B cell (primary cell): ENCODE results near the gene GRK6. TPM values are rescaled to one million over a fixed set of nuclear protein-coding genes. Genes with fewer than 3 reads are reported as not detected.
"Not testable (repeated sequence)": the region's sequence is repeated elsewhere in the genome, so short reads cannot be mapped to it uniquely, and the experiment has no call there.

Source experiments
- ATAC-seq: fragments of 200-7000 bp; cut with Tn5 transposase; one replicate; pipeline ENCODE4 v1.10.0; 2021; ENCODE audit warnings: low read depth, mild to moderate bottlenecking, moderate number of reproducible peaks, moderate library complexity
- CTCF ChIA-PET: fragments of 350-600 bp; sonication (Branson Sonifier 250); formaldehyde crosslinking; loops from one replicate; lab custom pipeline; 2021; ENCODE audit warnings: antibody characterized with exemption, inconsistent platforms; lab: Charles Lee
- POLR2A ChIA-PET: fragments of 350-600 bp; sonication (Branson Sonifier 250); formaldehyde crosslinking; loops from one replicate; lab custom pipeline; 2021; ENCODE audit warnings: antibody characterized with exemption; lab: Charles Lee
- DNase-seq: peaks from one replicate; pipeline ENCODE4 v3.0.0; 2013
- H2AFZ ChIP-seq: 2 replicates; pipeline ENCODE4 v1.6.1; 2012; ENCODE audit warnings: mild to moderate bottlenecking, low read depth, low read length; ENCODE audit not compliant: insufficient read depth, poor library complexity, severe bottlenecking
- H3K27ac ChIP-seq, 2 donors: 1 replicate in 1 of 2; 2 replicates in 1 of 2; pipeline ENCODE4 v1.5.1; 2012 to 2013; ENCODE audit warnings: low read length in 2 of 2, mild to moderate bottlenecking in 2 of 2, moderate library complexity in 1 of 2
- H3K27me3 ChIP-seq, 4 experiments: fragments of 200-600 bp in 1 of 4; sonication (generic) in 1 of 4; replicated peaks in 1 of 4; 1 replicate in 2 of 4; 2 replicates in 2 of 4; pipeline versions ENCODE4 v1.6.1 to v1.7.0; 2013 to 2016; ENCODE audit warnings: low read length in 3 of 4, mild to moderate bottlenecking in 2 of 4, mixed read lengths in 1 of 4, moderate library complexity in 1 of 4; ENCODE audit not compliant: insufficient read depth in 4 of 4, control insufficient read depth in 3 of 4; ENCODE audit errors: control extremely low read depth in 1 of 4
- H3K36me3 ChIP-seq, 2 experiments: replicated peaks in 1 of 2; 1 replicate in 1 of 2; 2 replicates in 1 of 2; pipeline versions ENCODE4 v1.6.1 to v1.7.1; 2013; ENCODE audit warnings: low read length in 1 of 2; ENCODE audit not compliant: insufficient read depth in 2 of 2, control insufficient read depth in 1 of 2; ENCODE audit errors: control extremely low read depth in 1 of 2, extremely low read depth in 1 of 2
- H3K4me1 ChIP-seq, 2 donors: fragments of 200-600 bp in 1 of 2; sonication (generic) in 1 of 2; 1 replicate in 1 of 2; 2 replicates in 1 of 2; pipeline versions ENCODE4 v1.5.1 to v1.6.1; 2013 to 2017; ENCODE audit warnings: low read length in 2 of 2; ENCODE audit not compliant: control insufficient read depth in 2 of 2, insufficient read depth in 2 of 2
- H3K4me2 ChIP-seq: replicated peaks from 2 replicates; pipeline ENCODE3; 2012; ENCODE audit warnings: mild to moderate bottlenecking, low read depth, low read length; ENCODE audit not compliant: poor library complexity, severe bottlenecking
- H3K4me3 ChIP-seq, 5 experiments: fragments of 200-600 bp in 1 of 5; sonication (generic) in 1 of 5; 1 replicate in 3 of 5; 2 replicates in 2 of 5; pipeline versions ENCODE4 v1.5.1 to v1.7.0; 2011 to 2016; ENCODE audit warnings: low read length in 4 of 5, mild to moderate bottlenecking in 4 of 5, low read depth in 2 of 5, control low read depth in 1 of 5, moderate library complexity in 1 of 5; ENCODE audit not compliant: insufficient read depth in 1 of 5; ENCODE audit errors: control extremely low read depth in 1 of 5, extremely low read depth in 1 of 5
- H3K79me2 ChIP-seq: fragments of 200-600 bp; sonication (generic); one replicate; pipeline ENCODE4 v1.6.0; 2016; ENCODE audit warnings: low read length; ENCODE audit not compliant: control insufficient read depth, insufficient read depth
- H3K9ac ChIP-seq: fragments of 200-600 bp; sonication (generic); 2 replicates; pipeline ENCODE4 v1.6.1; 2017; ENCODE audit warnings: mild to moderate bottlenecking, low read length, moderate library complexity
- H3K9me3 ChIP-seq, 3 donors: one replicate each; pipeline versions ENCODE4 v1.6.1 to v1.7.1; 2013; ENCODE audit warnings: low read length in 2 of 3; ENCODE audit not compliant: control insufficient read depth in 2 of 3, insufficient read depth in 1 of 3; ENCODE audit errors: control extremely low read depth in 1 of 3
- H4K20me1 ChIP-seq: 2 replicates; pipeline ENCODE4 v1.6.0; 2012; ENCODE audit warnings: mild to moderate bottlenecking, low read length; ENCODE audit not compliant: insufficient read depth, control insufficient read depth, poor library complexity, severe bottlenecking
- H3K27ac Mint-ChIP-seq: one replicate; pipeline ENCODE4 v1.8.0; 2021; ENCODE audit warnings: mixed read lengths
- H3K27me3 Mint-ChIP-seq: one replicate; pipeline ENCODE4 v1.8.0; 2021; ENCODE audit warnings: mixed read lengths
- H3K4me1 Mint-ChIP-seq: one replicate; pipeline ENCODE4 v1.8.0; 2021; ENCODE audit warnings: mixed read lengths
- H3K4me3 Mint-ChIP-seq: one replicate; pipeline ENCODE4 v1.8.0; 2021; ENCODE audit warnings: mixed read lengths
- H3K9me3 Mint-ChIP-seq: one replicate; pipeline ENCODE4 v1.8.0; 2022; ENCODE audit warnings: mixed read lengths; ENCODE audit not compliant: insufficient read depth
- EZH2 ChIP-seq: IDR thresholded peaks from 2 replicates; pipeline ENCODE4 v1.6.1; 2012; ENCODE audit warnings: borderline replicate concordance, low read depth, mild to moderate bottlenecking, moderate library complexity, low read length; ENCODE audit not compliant: insufficient read depth, poor library complexity, severe bottlenecking
- WGBS: methylation state at CpG from one replicate; pipeline ENCODE4 v1.1.5; 2013; ENCODE audit warnings: missing lambda C conversion rate; ENCODE audit not compliant: insufficient coverage; 5-methylcytosine and 5-hydroxymethylcytosine counted together
- intact Hi-C: fragments of 100-400 bp; cut with micrococcal nuclease; formaldehyde crosslinking; loops from one replicate; pipeline ENCODE4 v1.10.0; 2022
- polyA plus RNA-seq: library from polyadenylated mRNA; depleted of rRNA; stranded (reverse); fragments of >200 nt; gene quantifications from 2 replicates; pipeline ENCODE4 v1.2.3, GENCODE V29; 2012
- total RNA-seq, 2 donors: library from RNA; stranded (reverse); fragments of 120-200 nt in 1 of 2; gene quantifications; 1 replicate in 1 of 2; 2 replicates in 1 of 2; pipeline versions ENCODE4 v1.2.3 to v1.2.4, GENCODE V29; 2013 to 2022
- TF ChIP-seq, protein P1 (sequence below): fragments of 200-600 bp; IDR thresholded peaks from one replicate; pipeline ENCODE4 v1.8.0; 2022; ENCODE audit warnings: antibody characterized with exemption, mild to moderate bottlenecking

Gene GRK6
- total and polyA plus RNA-seq, 2 donors (not counting 1 experiment from before 2014, with no cell fraction given): 155 to 173 TPM

DNA sequence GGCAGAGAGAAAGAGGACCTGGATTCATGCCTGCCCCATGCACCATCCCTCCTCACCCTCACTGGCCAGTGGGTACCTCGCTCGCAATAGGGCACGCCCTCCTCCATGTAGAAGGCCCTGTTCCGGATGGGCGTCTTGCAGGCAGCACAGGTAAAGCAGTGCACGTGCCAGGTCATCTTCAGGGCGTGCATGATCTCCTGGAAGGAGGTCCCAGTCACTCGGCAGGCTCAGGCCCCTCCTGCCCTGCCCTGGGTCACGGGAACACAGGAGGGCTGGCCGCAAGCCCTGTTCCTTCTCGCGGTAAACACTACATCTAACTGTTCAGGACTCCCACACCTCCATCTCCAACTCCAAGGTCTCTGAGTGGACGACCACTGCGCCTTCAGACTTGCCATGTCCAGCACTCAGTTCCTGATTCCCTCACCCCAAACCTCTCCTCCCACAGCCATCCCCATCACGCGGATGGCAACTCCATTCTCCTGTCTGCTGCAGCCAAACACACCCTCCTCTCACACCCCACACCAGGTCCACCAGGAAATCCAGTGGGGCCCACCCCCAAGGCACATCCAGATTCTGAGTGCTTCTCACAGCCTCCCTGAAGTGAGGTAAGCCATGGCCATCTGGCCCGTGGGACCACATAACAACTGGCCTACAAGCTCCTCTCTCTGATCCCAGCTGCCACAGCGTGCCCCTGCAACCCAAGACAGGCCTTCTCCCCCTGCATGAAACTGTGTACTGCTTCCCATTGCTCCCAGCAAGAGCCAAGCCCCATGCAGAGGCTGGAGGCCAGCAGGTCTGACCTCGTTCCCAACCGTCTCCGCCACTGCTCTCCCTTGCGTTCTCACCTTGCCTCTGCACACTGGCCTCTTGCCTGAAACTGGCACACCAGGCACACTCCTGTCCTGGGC, 57.8 kb downstream of the GRK6 start:
- no peak overlapping the region for H3K9ac ChIP-seq
- no peak for ATAC-seq
- ChIA-PET CTCF (no interaction called here), POLR2A (interaction anchor here (0.5 kb wide), 1 partner anchor 10 kb away, joined by 5 read pairs; no protein-coding TSS in a partner anchor)
- H3K4me1 ChIP-seq: peaks cover 8% of the 10 kb centered on the region in 2 donors
- TF ChIP-seq, protein P1, sequence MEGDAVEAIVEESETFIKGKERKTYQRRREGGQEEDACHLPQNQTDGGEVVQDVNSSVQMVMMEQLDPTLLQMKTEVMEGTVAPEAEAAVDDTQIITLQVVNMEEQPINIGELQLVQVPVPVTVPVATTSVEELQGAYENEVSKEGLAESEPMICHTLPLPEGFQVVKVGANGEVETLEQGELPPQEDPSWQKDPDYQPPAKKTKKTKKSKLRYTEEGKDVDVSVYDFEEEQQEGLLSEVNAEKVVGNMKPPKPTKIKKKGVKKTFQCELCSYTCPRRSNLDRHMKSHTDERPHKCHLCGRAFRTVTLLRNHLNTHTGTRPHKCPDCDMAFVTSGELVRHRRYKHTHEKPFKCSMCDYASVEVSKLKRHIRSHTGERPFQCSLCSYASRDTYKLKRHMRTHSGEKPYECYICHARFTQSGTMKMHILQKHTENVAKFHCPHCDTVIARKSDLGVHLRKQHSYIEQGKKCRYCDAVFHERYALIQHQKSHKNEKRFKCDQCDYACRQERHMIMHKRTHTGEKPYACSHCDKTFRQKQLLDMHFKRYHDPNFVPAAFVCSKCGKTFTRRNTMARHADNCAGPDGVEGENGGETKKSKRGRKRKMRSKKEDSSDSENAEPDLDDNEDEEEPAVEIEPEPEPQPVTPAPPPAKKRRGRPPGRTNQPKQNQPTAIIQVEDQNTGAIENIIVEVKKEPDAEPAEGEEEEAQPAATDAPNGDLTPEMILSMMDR: no peak
- TF ChIP-seq EZH2: no peak
- no peaks in the 10 kb centered on the region for H3K27me3 Mint-ChIP-seq
- H3K4me2 ChIP-seq: no peak overlapping the region
- no peaks in the 10 kb centered on the region for H3K9me3 ChIP-seq
- intact Hi-C loops: no loop called here
- no peak overlapping the region for H3K27ac ChIP-seq
- no peak overlapping the region for H3K4me3 ChIP-seq
- H2AFZ ChIP-seq: no peak overlapping the region
- no peaks in the 10 kb centered on the region for H3K27me3 ChIP-seq
- peaks cover 0 to 8% of the 10 kb centered on the region in 2 experiments for H3K36me3 ChIP-seq
- no peaks in the 10 kb centered on the region for H3K9me3 Mint-ChIP-seq
- DNase-seq: no peak
- H4K20me1 ChIP-seq: no peaks in the 10 kb centered on the region
- WGBS: 99% methylated on average over 21 of the region's 22 CpGs
- H3K4me3 Mint-ChIP-seq: no peak overlapping the region
- H3K27ac Mint-ChIP-seq: no peak overlapping the region
- no peaks in the 10 kb centered on the region for H3K79me2 ChIP-seq
- peaks cover 9% of the 10 kb centered on the region for H3K4me1 Mint-ChIP-seq

DNA sequence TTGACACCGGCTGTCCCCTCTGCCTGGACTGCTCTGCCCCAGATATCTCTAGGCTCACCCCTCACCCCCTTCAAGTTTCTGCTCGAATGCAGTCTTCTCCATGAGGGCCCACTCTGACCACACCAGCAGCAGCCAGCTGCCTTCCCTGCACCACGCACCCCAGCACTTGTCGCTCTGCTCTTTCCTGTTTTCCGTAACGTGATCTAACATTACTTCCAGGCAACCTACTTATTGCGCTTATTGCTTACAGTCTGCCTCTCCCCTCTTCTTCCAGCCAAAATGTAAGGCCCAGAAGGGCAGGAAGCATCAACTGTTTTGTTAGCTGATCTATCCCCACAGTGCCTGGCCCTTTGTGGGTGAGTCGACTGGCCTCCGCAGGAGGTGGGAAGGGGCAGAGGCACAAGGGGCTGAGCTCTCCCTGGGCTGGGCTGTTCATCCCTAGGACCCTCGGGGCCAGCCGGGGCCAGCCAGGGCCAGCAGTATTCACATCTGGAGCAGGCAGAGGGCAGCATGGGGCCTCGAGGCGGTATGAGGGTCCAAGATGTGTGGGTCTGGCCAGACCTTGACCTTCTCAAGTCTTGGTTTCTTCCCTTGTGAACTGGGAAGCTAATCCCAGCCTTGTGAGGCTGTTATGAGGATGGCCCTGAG, 58.5 kb downstream of the GRK6 start:
- no peak for TF ChIP-seq EZH2
- TF ChIP-seq, protein P1: no peak
- Mint-ChIP-seq H3K4me1 (peaks cover 1% of the 10 kb centered on the region), H3K27ac (no peak overlapping the region), H3K9me3 (no peaks in the 10 kb centered on the region), H3K4me3 (no peak overlapping the region), H3K27me3 (no peaks in the 10 kb centered on the region)
- H3K9ac ChIP-seq: no peak overlapping the region
- H2AFZ ChIP-seq: no peak overlapping the region
- 80% methylated on average over 13 of the region's 13 CpGs for WGBS
- H3K36me3 ChIP-seq: peaks cover 0 to 8% of the 10 kb centered on the region in 2 experiments
- H4K20me1 ChIP-seq: no peaks in the 10 kb centered on the region
- H3K9me3 ChIP-seq: no peaks in the 10 kb centered on the region
- H3K4me1 ChIP-seq: peaks cover 0 to under 1% of the 10 kb centered on the region in 2 donors
- DNase-seq (no peak), ATAC-seq (no peak)
- H3K79me2 ChIP-seq: no peaks in the 10 kb centered on the region
- H3K27ac ChIP-seq: no peak overlapping the region
- ChIA-PET POLR2A (no interaction called here), CTCF (interaction anchor here (0.7 kb wide), 1 partner anchor 1133 kb away, joined by 3 read pairs; no protein-coding TSS in a partner anchor)
- H3K27me3 ChIP-seq: no peaks in the 10 kb centered on the region
- no peak overlapping the region for H3K4me2 ChIP-seq
- intact Hi-C loops: no loop called here
- H3K4me3 ChIP-seq: no peak overlapping the region

DNA sequence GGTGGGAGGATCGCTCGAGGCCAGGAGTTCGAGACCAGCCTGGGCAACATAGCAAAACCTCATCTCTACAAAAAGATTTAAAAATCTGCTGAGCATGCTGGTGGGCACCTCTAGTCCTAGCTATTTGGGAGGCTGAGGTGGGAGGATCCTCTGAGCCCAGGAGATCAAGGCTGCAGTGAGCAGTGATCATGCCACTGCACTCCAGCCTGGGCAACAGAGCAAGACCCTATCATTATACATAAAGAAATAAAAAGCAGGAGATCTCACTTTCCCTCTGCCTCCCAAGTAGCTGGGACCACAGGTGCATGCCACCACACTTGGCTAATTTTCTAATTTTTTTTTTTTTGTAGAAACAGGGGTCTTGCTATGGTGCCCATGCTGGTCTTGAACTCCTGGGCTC, 59.3 kb downstream of the GRK6 start:
- H3K4me1 Mint-ChIP-seq, H3K27me3 ChIP-seq, DNase-seq, H3K4me1 ChIP-seq, H3K27ac Mint-ChIP-seq, H3K9me3 ChIP-seq, H3K27me3 Mint-ChIP-seq, H3K79me2 ChIP-seq, H3K9ac ChIP-seq, H3K4me3 Mint-ChIP-seq, ATAC-seq, H3K27ac ChIP-seq, H3K9me3 Mint-ChIP-seq, H3K4me3 ChIP-seq, H3K4me2 ChIP-seq, H2AFZ ChIP-seq, H3K36me3 ChIP-seq, intact Hi-C loops, H4K20me1 ChIP-seq, POLR2A ChIA-PET: not testable (repeated sequence)
- WGBS: no CpG with 5 or more reads among the region's 3 CpGs
- CTCF ChIA-PET: interaction anchor here (0.7 kb wide), 1 partner anchor 1134 kb away, joined by 3 read pairs; no protein-coding TSS in a partner anchor
